HEK293T (cell line): ENCODE data around the gene ATOH8.

ENCODE experiments used
- CTCF ChIA-PET: fragments of 350-600 bp; formaldehyde crosslinking; extraction: SDS; loops from one replicate; lab custom pipeline; 2021; ENCODE audit warnings: antibody characterized with exemption, inconsistent platforms; lab: Yijun Ruan, JAX
- POLR2A ChIA-PET: fragments of 350-600 bp; formaldehyde crosslinking; extraction: SDS; loops from one replicate; lab custom pipeline; 2020; ENCODE audit warnings: antibody characterized with exemption, inconsistent platforms; lab: Yijun Ruan, JAX
- DNase-seq: peaks from one replicate; pipeline ENCODE4 v3.0.0; 2012; ENCODE audit warnings: mixed read lengths; ENCODE audit errors: extremely low spot score
- ARNT ChIP-seq: fragments of 450-650 bp; IDR thresholded peaks from 2 replicates; pipeline ENCODE4 v1.6.1; 2017; ENCODE audit warnings: mild to moderate bottlenecking
- BHLHE40 ChIP-seq: fragments of 450-650 bp; IDR thresholded peaks from 2 replicates; pipeline ENCODE4 v1.6.1; 2016; ENCODE audit warnings: mild to moderate bottlenecking, moderate library complexity, borderline replicate concordance
- CTBP1 ChIP-seq: fragments of 450-650 bp; IDR thresholded peaks from 2 replicates; pipeline ENCODE4 v1.6.1; 2016; ENCODE audit warnings: borderline replicate concordance
- ELF4 ChIP-seq: fragments of 450-650 bp; IDR thresholded peaks from 2 replicates; pipeline ENCODE4 v1.6.1; 2017; ENCODE audit warnings: antibody characterized with exemption
- FOXA1 ChIP-seq: fragments of 450-650 bp; IDR thresholded peaks from 2 replicates; pipeline ENCODE4 v1.6.1; 2016; ENCODE audit warnings: mild to moderate bottlenecking
- FOXK2 ChIP-seq: fragments of 450-650 bp; IDR thresholded peaks from 2 replicates; pipeline ENCODE4 v1.6.1; 2016; ENCODE audit warnings: mild to moderate bottlenecking
- FOXM1 ChIP-seq: fragments of 450-650 bp; IDR thresholded peaks from 2 replicates; pipeline ENCODE4 v1.6.1; 2017; ENCODE audit warnings: mild to moderate bottlenecking, borderline replicate concordance
- HDGF ChIP-seq: fragments of 450-650 bp; IDR thresholded peaks from 2 replicates; pipeline ENCODE4 v1.6.1; 2017; ENCODE audit warnings: antibody characterized with exemption, borderline replicate concordance
- L3MBTL2 ChIP-seq: fragments of 450-650 bp; conservative IDR thresholded peaks from 2 replicates; pipeline ENCODE4 v1.6.1; 2016; ENCODE audit warnings: mild to moderate bottlenecking
- LEF1 ChIP-seq: fragments of 450-650 bp; IDR thresholded peaks from 2 replicates; pipeline ENCODE4 v1.6.1; 2017; ENCODE audit warnings: mild to moderate bottlenecking, borderline replicate concordance
- NFRKB ChIP-seq: fragments of 450-650 bp; IDR thresholded peaks from 2 replicates; pipeline ENCODE4 v1.6.1; 2016; ENCODE audit warnings: mild to moderate bottlenecking, moderate library complexity
- PKNOX1 ChIP-seq: fragments of 450-650 bp; IDR thresholded peaks from 2 replicates; pipeline ENCODE4 v1.6.1; 2016
- SP1 ChIP-seq: fragments of 450-650 bp; IDR thresholded peaks from 2 replicates; pipeline ENCODE4 v1.6.1; 2017
- SUZ12 ChIP-seq: fragments of 450-650 bp; IDR thresholded peaks from 2 replicates; pipeline ENCODE4 v1.6.1; 2016; ENCODE audit warnings: mild to moderate bottlenecking
- TARDBP ChIP-seq: fragments of 450-650 bp; IDR thresholded peaks from 2 replicates; pipeline ENCODE4 v1.6.1; 2016
- ZNF384 ChIP-seq: fragments of 450-650 bp; IDR thresholded peaks from 2 replicates; pipeline ENCODE4 v1.6.1; 2016

The ATOH8 gene

GRCh38 chr2:85707304-85707703, 46.5 kb upstream of the ATOH8 start:
- peak; percentile 78 for DNase-seq
- ChIA-PET CTCF (interaction anchor here (0.8 to 3.7 kb wide), 11 partner anchors 12 to 194 kb away, joined by 3 to 17 read pairs (median 4); no protein-coding TSS in a partner anchor), POLR2A (no interaction called here)
- no peak for TF ChIP-seq NFRKB
- 0 out of 2 replicates have a peak, but pooled peaks have one; percentile 19 for TF ChIP-seq FOXA1

GRCh38 chr2:85708641-85709040, 45.1 kb upstream of the ATOH8 start:
- no peak for TF ChIP-seq PKNOX1
- no peak for TF ChIP-seq ZNF384
- TF ChIP-seq BHLHE40, result no peak
- no peak for TF ChIP-seq SUZ12
- TF ChIP-seq CTBP1, result no peak
- CTCF ChIA-PET, result interaction anchor here (1.3 to 3.7 kb wide), 4 partner anchors 11 to 100 kb away, joined by 4 to 17 read pairs (median 6); no protein-coding TSS in a partner anchor
- no peak for DNase-seq
- POLR2A ChIA-PET, result no interaction called here

DNA sequence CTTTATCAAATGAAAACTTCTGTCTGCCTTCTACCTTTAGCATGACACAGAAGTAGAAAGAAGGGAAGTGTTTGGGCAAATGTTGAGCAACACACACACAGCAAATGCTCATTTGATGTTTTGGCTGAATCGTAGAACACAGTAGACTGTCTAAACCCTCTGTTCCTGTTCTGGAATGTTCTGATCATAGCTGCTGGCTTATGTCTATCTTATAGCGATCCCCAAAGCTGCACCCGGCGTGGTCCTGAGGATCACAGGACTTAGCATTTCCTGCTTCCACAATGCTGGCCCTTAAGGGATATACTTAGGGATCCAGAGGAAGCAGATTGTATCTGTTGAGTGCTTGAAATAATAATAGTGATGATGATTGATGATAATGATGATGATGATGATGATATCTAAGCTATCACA, 44.4 kb upstream of the ATOH8 start:
- CTCF ChIA-PET, result interaction anchor here (2.4 to 3.7 kb wide), 2 partner anchors 10 to 72 kb away, joined by 8 to 17 read pairs; no protein-coding TSS in a partner anchor
- TF ChIP-seq ZNF384, result no peak
- no peak for TF ChIP-seq LEF1
- TF ChIP-seq BHLHE40, result no peak
- TF ChIP-seq HDGF, result no peak
- no peak for TF ChIP-seq PKNOX1
- no peak for TF ChIP-seq TARDBP
- no peak for TF ChIP-seq FOXK2
- no peak for TF ChIP-seq ELF4
- no peak for TF ChIP-seq FOXA1
- DNase-seq, result no peak
- POLR2A ChIA-PET, result no interaction called here

DNA sequence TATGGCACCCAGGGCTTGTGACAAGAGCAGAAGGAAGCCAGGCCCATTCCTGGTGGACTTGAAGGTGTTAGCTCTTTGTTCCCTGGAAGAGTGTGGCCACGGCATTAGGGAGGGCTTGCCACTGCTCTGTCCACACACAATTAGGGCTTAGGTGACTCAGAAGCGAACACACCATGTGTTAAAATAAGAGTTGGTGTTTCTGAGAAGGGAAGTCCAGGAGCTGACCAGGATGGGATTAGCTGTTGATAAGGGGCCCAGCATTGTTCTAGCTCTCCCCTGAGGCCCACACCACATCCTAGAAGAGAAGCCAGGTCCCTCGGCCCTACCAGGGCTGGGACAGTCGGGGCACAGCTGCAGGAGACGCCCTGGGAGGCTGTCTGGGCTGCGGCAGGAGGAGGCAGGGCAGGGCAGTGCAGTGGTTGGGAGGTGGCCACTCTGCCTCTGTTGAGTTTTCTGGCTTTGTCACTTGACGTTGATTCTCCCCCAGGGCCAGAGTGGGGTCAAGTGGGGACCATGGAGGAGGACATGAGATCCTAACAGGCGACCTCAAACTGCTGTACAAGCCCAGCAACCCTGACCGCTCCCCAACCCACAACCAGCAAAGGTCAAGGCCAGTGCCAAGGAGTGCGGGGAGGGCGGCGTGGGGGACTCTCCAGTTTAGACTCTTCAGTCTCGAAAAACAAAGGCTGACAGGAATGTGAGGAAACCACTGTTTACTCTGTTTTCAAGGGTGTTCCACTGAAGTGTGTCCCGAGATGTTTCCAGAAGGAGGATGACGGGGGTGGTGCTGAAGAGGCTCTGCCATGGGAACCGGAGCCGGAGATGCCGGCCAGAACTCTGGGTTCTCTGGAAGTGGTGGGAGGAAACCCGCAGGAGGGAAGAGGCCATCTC, 42.9 kb upstream of the ATOH8 start:
- ChIA-PET CTCF (interaction anchor here (2.4 to 3.7 kb wide), 2 partner anchors 8 to 74 kb away, joined by 8 to 17 read pairs; no protein-coding TSS in a partner anchor), POLR2A (no interaction called here)
- TF ChIP-seq CTBP1 (no peak), LEF1 (no peak), L3MBTL2 (no peak), SUZ12 (no peak), NFRKB (no peak), ZNF384 (no peak), FOXM1 (no peak), TARDBP (no peak), BHLHE40 (no peak), PKNOX1 (no peak), SP1 (no peak), ELF4 (no peak), HDGF (no peak), ARNT (no peak), FOXA1 (no peak), FOXK2 (no peak)
- no peak for DNase-seq

DNA sequence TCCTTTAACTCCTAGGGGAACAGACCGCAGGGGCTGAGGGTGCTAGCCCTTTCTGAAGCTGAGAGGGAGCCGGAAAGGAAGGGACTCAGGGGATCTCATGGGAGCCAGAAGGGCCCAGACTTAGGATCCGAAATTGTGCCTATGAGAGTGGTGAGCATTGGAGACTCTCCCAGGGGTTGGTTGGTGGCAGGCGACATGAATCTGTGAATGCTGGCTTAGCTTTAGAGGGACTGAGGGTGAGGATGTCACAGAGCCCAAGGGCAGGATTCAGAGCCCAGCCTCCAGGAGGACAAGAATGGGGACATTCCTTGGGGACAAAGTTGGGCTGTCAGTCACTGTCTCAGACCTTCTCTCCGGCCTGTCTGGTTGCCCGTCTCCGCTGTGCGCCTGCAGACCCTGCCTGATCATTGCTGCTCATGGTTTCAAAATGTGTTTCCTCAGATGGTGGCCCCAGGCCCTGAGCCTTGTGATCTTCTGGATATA, 42.2 kb upstream of the ATOH8 start:
- POLR2A ChIA-PET, result no interaction called here
- no peak for DNase-seq
- TF ChIP-seq L3MBTL2, result no peak
- no peak for TF ChIP-seq SUZ12
- no peak for TF ChIP-seq ARNT
- TF ChIP-seq SP1, result no peak
- TF ChIP-seq LEF1, result no peak
- TF ChIP-seq PKNOX1, result no peak
- no peak for TF ChIP-seq ZNF384
- TF ChIP-seq HDGF, result no peak
- TF ChIP-seq FOXA1, result no peak
- no peak for TF ChIP-seq BHLHE40
- CTCF ChIA-PET, result no interaction called here

DNA sequence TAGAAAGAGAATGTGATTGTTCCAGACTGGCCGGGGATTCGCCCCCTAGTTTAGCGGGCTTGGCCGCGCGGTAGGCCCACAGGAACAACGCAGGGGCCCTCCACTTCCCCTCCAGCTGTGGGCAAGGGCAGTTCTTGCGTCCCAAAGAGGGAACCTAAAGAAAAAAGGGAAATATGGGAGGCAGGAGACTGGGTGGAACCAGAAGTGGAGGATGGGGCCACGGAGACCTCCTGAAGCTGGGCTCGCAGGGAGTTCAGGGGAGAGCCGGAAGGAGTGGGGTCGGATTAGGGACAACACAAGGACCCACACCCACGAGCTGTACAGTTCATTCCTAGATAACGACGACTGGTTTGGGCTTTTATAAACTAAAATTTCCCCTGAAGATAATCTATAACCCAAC, 41.5 kb upstream of the ATOH8 start:
- ChIA-PET POLR2A (no interaction called here), CTCF (no interaction called here)
- no peak for DNase-seq
- no peak for TF ChIP-seq ELF4
- TF ChIP-seq CTBP1, result no peak
- TF ChIP-seq ARNT, result no peak
- no peak for TF ChIP-seq BHLHE40
- no peak for TF ChIP-seq L3MBTL2
- TF ChIP-seq NFRKB, result no peak
- no peak for TF ChIP-seq TARDBP
- no peak for TF ChIP-seq LEF1
- no peak for TF ChIP-seq FOXM1
- no peak for TF ChIP-seq SUZ12
- no peak for TF ChIP-seq HDGF
- TF ChIP-seq FOXA1, result no peak
- TF ChIP-seq SP1, result no peak
- TF ChIP-seq ZNF384, result no peak
- no peak for TF ChIP-seq FOXK2
- no peak for TF ChIP-seq PKNOX1
